ENCODE measurements around the gene NTPCR.
A peak's percentile ranks its signal among the peaks of the same experiment; 100 is the strongest.

Gene NTPCR

GRCh38 chr1:232927830-232928505, 22.4 kb upstream of the NTPCR start:
- no peak for DNase-seq

- DNase-seq: no peak
Measured at GRCh38 chr1:232932486-232933425, 17.7 kb upstream of the NTPCR start.

- no peak for DNase-seq
Measured at GRCh38 chr1:232936941-232937340, 13.5 kb upstream of the NTPCR start.

DNA sequence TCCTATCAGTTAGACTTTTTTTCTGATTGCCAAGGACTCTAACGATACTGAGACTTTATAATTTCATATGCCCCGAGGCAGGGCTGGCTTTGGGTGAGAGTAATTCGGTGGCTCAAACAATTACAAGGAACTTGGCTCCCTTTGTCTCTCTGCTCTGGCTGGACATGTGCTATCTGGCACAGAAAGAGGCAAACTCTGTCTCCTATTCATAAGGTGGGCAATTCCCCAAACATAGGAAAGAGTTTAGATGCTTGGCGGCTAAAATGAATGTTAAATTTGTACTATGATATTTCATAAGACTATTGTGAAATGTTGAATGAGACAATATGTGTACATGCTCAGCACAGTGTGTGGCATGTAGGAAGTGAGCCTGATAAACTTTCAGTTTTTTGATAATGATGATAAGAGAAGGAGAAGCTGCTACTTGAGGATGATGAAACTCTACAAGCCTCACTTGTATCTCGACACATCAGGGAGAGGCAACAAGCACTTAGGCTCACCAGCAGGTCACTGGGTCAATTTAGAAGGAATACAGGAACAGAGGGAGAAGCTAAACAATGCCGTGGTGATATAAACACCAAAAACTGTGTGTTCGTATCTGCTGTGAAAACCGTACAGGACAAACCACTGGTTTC, 12.6 kb upstream of the NTPCR start:
- DNase-seq: no peak

DNA sequence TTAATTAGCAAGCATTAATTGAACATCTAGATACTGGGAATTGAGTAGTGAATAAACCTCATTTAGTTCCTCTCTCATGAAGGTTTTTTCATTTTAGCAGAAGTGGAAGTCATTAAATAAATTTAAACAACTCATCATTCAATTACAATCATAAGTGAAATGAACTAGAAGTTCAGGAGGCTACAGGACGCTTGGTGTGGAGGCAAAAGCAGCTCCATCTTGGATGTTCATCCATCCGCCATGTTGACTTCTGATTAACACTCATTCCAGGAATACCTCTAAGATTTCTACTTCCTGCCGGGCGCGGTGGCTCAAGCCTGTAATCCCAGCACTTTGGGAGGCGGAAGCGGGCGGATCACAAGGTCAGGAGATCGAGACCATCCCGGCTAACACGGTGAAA, 11.5 kb upstream of the NTPCR start:
- DNase-seq: no peak

GRCh38 chr1:232939748-232940147, 10.7 kb upstream of the NTPCR start:
- no peak for DNase-seq

- no peak for DNase-seq
Measured at GRCh38 chr1:232940262-232940661, 10.1 kb upstream of the NTPCR start.

DNA sequence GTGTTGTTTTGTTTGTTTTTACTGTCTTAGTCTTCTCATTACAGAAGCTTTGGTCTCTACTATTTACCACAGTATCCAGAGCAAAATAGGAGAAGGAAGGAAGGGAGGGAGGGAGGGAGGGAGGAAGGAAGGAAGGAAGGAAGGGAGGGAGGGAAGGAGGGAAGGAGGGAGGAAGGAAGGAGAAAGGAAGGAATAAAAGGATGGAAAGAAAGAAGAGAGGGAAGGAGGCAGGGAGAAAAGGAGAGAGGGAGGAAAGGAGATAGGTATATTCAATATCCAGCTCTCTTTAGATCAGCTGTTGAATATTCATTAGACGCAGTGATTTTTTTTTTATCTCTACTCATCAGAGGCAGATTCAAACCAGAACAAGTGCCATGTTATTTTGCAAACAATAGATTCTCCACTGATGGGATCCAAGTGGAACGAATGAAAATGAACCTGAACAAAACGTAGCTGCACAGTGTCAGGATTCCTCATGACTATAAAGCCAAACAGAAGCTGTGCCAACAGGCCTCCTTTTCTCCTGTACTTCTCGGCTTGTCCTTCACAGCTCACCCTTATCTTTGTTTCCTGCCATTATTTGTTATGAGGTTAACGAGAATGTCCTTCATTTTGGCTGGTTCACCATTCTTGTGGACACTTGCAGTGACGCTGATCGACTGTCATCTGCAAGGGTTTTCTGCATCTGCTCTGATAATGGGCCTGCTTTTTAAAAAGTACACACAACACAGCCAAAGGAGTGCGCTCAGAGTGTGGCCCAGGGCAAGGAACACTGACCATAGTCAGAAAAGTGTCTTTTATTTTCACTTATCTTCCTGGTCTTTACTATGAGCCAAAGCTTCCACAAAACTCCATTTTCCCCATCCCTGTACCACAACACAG, 7.8 kb upstream of the NTPCR start:
- no peak for DNase-seq

DNA sequence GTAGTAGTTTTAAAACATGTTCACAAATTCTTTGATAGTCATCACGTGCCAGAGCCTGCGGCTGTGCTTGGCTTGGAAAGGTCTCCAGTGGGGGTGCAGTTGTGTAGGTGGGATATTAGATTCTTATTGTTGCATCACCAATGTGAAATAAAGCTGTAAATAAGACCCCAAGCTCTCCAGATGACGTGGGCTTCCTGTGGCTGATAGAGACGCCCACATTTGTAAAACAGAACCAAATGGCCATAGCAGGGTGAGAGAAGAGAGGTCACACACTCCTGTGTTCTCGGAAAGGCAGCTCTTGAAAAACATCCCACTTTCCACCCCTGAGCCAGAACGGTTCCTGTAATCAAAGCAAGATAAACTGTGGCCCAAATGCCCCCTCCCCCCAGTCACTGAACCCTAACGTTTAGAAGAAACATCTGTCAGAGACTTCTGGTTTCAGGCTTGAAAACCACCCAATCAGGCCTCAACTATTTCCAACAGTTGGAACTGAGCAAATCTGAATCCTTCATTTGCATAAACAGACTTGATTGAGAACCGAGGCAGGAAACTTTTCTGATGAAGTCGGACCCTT, 6.6 kb upstream of the NTPCR start:
- DNase-seq: peak in 1 of 5 donors; percentile 75

GRCh38 chr1:232944347-232944746, 6.1 kb upstream of the NTPCR start:
- DNase-seq: peak in 1 of 5 donors; percentile 51

- DNase-seq: no peak
Measured at GRCh38 chr1:232949636-232950196, 695 bp upstream of the NTPCR start.

GRCh38 chr1:232951180-232951579, 769 bp downstream of the NTPCR start:
- peak in 2 of 5 donors; percentile 8 to 36 for DNase-seq

- DNase-seq: no peak
Measured at GRCh38 chr1:232951605-232952004, 1.2 kb downstream of the NTPCR start.

- DNase-seq: peak in 2 of 5 donors; percentile 11 to 34
Measured at GRCh38 chr1:232952514-232953499, 2.4 kb downstream of the NTPCR start.

- DNase-seq: no peak
Measured at GRCh38 chr1:232954594-232955365, 4.4 kb downstream of the NTPCR start.

DNA sequence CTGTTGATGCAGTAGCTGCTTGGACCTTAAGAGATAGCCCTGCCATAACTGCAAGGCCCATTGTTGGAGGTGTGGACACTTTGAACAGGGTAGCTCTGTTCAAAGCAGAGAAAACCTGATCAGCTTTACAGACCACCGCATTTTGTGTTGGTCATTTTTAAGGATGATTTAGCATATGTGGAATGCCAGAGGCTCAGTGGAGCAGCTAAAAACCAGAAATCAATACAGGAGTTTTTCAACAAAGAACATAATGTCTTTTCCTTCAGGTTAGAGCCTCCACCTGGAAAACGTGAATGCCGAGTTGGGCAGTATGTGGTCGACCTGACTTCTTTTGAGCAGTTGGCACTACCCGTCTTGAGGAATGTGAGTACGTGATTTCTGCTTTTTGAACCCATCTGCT, 5.7 kb downstream of the NTPCR start:
- no peak for DNase-seq

- DNase-seq: no peak
Measured at GRCh38 chr1:232958067-232958466, 7.7 kb downstream of the NTPCR start.

DNA sequence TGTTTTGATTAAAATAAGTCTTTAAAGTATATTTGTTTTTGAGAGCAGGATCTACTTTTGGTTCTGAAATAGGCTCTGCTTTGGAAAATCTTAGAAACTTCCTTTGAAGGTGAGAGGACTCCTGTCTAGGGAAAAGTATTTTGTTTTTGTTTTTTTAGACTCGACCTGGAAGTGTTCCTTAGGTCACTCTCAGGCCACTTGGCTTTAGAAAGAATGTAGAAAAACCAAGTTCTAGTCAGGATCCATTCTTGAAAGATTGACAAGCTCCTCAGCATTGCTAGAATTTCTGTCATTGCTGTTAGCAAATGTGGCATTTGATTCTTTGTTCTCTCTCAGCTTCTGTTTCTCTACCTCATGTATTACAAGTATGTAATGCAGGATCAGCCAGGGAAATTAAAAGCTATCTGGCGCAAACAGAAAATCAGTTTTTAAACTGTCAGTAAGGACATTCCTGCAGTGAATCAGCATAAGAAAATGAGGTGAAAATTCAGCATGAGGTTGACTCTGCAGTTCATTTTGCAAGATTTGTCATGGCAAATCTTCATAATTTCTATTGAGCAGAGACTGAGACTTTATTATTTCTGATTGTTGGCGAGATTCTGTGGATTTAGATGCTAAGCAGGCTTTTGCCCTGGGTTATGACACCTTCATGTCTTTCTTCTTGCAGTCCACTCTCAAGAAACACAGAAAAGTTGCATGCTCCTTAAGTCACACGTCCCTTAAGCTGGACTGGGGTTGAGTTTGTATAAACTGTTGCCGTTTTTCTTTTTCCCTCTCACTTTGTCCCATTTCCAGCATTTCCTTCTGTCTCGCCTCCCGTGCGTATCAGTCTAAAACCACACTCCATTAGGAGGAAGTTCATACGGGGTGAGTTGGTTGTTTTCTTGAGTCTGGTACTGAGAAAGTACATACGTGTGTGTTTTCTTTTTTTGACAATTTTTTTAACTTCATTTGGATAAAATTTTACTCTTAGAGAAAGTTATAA, 12.6 kb downstream of the NTPCR start:
- DNase-seq: no peak

All from T-helper 1 cell (primary cell).